Stimulated activated naive CD8-positive, alpha-beta T cell treated with anti-CD3 and anti-CD28 coated beads, Interleukin-15, Interleukin-2, amounts not matched to agents 100 ng/mL and 50 ng/mL, for 24 hours (primary cell): ENCODE results near the gene ATF6.

Source experiments
- H3K27ac Mint-ChIP-seq: one replicate; pipeline ENCODE4 v1.8.0; 2021; ENCODE audit warnings: mild to moderate bottlenecking, mixed read lengths
- H3K27me3 Mint-ChIP-seq: one replicate; pipeline ENCODE4 v1.8.0; 2021; ENCODE audit warnings: mixed read lengths
- H3K36me3 Mint-ChIP-seq: one replicate; pipeline ENCODE4 v1.8.0; 2021; ENCODE audit warnings: low read depth, mixed read lengths
- H3K4me1 Mint-ChIP-seq: one replicate; pipeline ENCODE4 v1.8.0; 2021; ENCODE audit warnings: low read depth, mixed read lengths
- H3K4me3 Mint-ChIP-seq: one replicate; pipeline ENCODE4 v1.8.0; 2021; ENCODE audit warnings: mild to moderate bottlenecking, mixed read lengths
- H3K9me3 Mint-ChIP-seq: one replicate; pipeline ENCODE4 v1.8.0; 2021; ENCODE audit warnings: mixed read lengths

The ATF6 gene

GRCh38 chr1:161858271-161858670 is 92.2 kb downstream of the ATF6 start:
- no peaks in the 10 kb centered on the region for H3K9me3 Mint-ChIP-seq
- H3K27ac Mint-ChIP-seq = no peak overlapping the region
- H3K36me3 Mint-ChIP-seq = peaks cover 80% of the 10 kb centered on the region
- H3K27me3 Mint-ChIP-seq = no peaks in the 10 kb centered on the region
- no peak overlapping the region for H3K4me3 Mint-ChIP-seq
- no peaks in the 10 kb centered on the region for H3K4me1 Mint-ChIP-seq

DNA sequence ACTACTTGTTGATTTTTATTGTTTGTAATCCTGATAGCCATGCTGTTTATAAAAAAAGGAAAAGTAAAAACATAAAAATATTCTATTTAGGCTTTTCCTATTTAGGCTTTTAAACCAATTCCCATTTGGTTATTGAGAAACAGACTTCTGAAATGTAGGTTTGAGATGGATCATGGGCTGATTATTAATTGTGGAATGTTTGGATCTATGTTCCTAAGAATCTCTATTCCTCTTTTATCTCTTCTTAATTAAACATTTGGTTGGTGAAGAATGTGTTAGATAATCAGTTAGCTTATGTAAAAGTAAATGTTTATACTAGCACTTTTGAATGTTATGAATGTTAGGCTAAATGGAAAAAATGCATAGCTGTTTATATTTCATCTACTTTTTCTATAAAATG is 97.4 kb downstream of the ATF6 start:
- Mint-ChIP-seq H3K9me3 (no peaks in the 10 kb centered on the region), H3K27me3 (no peaks in the 10 kb centered on the region), H3K36me3 (peaks cover 64% of the 10 kb centered on the region), H3K27ac (no peak overlapping the region), H3K4me1 (no peaks in the 10 kb centered on the region), H3K4me3 (no peak overlapping the region)

DNA sequence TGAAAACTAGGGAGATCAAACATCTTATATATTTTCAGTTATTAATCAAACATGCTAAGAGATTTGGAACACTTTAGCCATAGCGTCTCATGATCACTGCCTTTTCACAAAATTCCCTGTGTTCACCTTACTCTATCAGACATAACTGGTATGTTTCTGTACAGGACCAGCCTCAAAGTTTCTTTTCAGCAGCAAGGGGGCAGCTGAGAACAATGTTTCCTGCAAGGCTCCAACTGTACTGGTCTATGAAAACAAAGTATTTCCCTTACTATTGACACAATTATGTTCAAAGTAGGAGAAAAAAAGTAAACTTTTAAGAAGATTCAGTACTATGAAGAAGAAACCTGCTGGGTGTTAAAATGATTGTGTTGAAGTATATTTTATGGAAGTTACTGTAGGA is 98.5 kb downstream of the ATF6 start:
- Mint-ChIP-seq H3K4me3 (no peak overlapping the region), H3K9me3 (no peaks in the 10 kb centered on the region), H3K27ac (no peak overlapping the region), H3K36me3 (peaks cover 57% of the 10 kb centered on the region), H3K4me1 (no peaks in the 10 kb centered on the region), H3K27me3 (no peaks in the 10 kb centered on the region)

- Mint-ChIP-seq H3K27me3 (no peaks in the 10 kb centered on the region), H3K4me3 (no peak overlapping the region), H3K27ac (no peak overlapping the region), H3K36me3 (peaks cover 56% of the 10 kb centered on the region), H3K9me3 (no peaks in the 10 kb centered on the region), H3K4me1 (no peaks in the 10 kb centered on the region)
Measured at GRCh38 chr1:161866241-161866640, 100.1 kb downstream of the ATF6 start.

- Mint-ChIP-seq H3K9me3 (no peaks in the 10 kb centered on the region), H3K27me3 (no peaks in the 10 kb centered on the region), H3K4me3 (no peak overlapping the region), H3K4me1 (no peaks in the 10 kb centered on the region), H3K36me3 (peaks cover 46% of the 10 kb centered on the region), H3K27ac (no peak overlapping the region)
Measured at GRCh38 chr1:161868832-161869231, 102.7 kb downstream of the ATF6 start.

GRCh38 chr1:161869291-161869690 is 103.2 kb downstream of the ATF6 start:
- Mint-ChIP-seq H3K9me3 (no peaks in the 10 kb centered on the region), H3K4me1 (no peaks in the 10 kb centered on the region), H3K27me3 (no peaks in the 10 kb centered on the region), H3K36me3 (peaks cover 42% of the 10 kb centered on the region), H3K4me3 (no peak overlapping the region), H3K27ac (no peak overlapping the region)

GRCh38 chr1:161872506-161872905 is 106.4 kb downstream of the ATF6 start:
- Mint-ChIP-seq H3K36me3 (peaks cover 36% of the 10 kb centered on the region), H3K4me3 (no peak overlapping the region), H3K27ac (peak overlapping the region; percentile 4), H3K4me1 (no peaks in the 10 kb centered on the region), H3K9me3 (no peaks in the 10 kb centered on the region), H3K27me3 (no peaks in the 10 kb centered on the region)

GRCh38 chr1:161879261-161879660 is 113.1 kb downstream of the ATF6 start:
- H3K36me3 Mint-ChIP-seq = peaks cover 19% of the 10 kb centered on the region
- peaks cover 4% of the 10 kb centered on the region for H3K4me1 Mint-ChIP-seq
- H3K27me3 Mint-ChIP-seq = no peaks in the 10 kb centered on the region
- H3K9me3 Mint-ChIP-seq = no peaks in the 10 kb centered on the region
- H3K4me3 Mint-ChIP-seq = no peak overlapping the region
- no peak overlapping the region for H3K27ac Mint-ChIP-seq

DNA sequence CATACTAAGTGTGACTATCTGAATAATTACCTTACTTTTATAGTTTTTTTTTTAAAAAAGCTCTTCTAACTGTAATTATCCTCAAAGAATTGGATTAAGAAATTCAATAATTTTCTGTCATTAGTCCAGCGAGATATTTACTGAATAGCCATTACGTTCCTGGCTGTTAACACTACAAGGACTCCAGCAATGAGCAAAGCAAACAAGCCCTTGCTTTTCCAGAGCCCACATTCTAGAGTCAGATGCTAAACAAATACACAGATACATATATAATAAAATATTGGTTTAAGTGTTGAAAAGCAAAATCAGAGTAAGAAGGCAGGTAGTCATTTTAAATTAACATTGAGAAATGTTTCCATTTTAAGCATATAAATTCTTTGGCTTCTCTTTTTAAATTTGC is 118.4 kb downstream of the ATF6 start:
- Mint-ChIP-seq H3K27ac (no peak overlapping the region), H3K9me3 (no peaks in the 10 kb centered on the region), H3K36me3 (peaks cover 33% of the 10 kb centered on the region), H3K4me3 (no peak overlapping the region), H3K27me3 (no peaks in the 10 kb centered on the region), H3K4me1 (peaks cover 4% of the 10 kb centered on the region)

- Mint-ChIP-seq H3K4me3 (no peak overlapping the region), H3K27me3 (no peaks in the 10 kb centered on the region), H3K36me3 (peaks cover 38% of the 10 kb centered on the region), H3K4me1 (peaks cover 4% of the 10 kb centered on the region), H3K9me3 (no peaks in the 10 kb centered on the region), H3K27ac (no peak overlapping the region)
Measured at GRCh38 chr1:161885003-161885402, 118.9 kb downstream of the ATF6 start.

DNA sequence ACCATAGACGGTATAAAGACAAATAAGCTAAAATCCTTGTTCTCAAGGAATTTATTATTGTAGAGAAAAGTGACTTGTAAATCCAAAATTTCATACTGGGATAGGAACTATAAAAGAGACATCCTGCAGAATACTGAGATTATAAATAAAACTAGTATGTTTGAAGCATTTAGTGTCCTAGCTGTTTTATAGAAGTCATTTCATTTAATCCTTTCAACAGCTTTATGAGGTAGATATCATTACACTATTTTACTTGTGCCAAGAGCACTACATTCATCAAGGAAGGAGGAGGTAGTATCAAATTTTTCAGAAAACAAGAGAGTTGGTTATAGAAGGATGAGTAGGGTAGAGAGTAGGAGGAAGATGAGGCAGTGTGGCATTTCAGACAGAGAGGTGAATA is 119.6 kb downstream of the ATF6 start:
- Mint-ChIP-seq H3K27me3 (no peaks in the 10 kb centered on the region), H3K27ac (no peak overlapping the region), H3K4me3 (no peak overlapping the region), H3K4me1 (peaks cover 4% of the 10 kb centered on the region), H3K36me3 (peaks cover 46% of the 10 kb centered on the region), H3K9me3 (no peaks in the 10 kb centered on the region)

GRCh38 chr1:161886589-161886988 is 120.5 kb downstream of the ATF6 start:
- no peak overlapping the region for H3K27ac Mint-ChIP-seq
- H3K4me3 Mint-ChIP-seq = no peak overlapping the region
- no peaks in the 10 kb centered on the region for H3K27me3 Mint-ChIP-seq
- peaks cover 49% of the 10 kb centered on the region for H3K36me3 Mint-ChIP-seq
- H3K4me1 Mint-ChIP-seq = peaks cover 4% of the 10 kb centered on the region
- H3K9me3 Mint-ChIP-seq = no peaks in the 10 kb centered on the region

DNA sequence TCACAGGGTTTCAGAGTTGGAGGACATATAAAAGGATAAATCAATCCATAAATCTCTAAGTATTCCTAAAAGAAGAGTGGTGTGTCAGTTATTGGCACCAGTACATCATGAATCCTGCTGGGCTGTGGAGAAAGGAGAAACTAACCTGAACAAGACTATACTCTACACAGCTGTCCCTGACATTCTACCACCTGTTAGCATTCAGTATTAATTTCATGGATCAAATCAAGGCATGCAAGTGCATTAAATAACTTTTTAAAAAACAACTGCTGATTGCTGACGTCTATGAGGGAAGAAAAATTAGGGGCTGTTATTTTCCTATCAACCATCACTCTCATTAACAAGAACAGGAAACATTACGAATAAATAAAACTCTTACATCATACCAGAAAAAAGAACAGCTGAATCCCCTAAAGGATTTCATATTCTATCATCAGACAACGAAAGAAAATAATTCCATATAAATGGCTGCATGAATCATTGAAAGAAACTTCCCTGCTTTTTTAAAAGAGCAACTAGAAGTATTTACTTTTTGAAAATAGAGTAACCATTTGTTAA is 121.7 kb downstream of the ATF6 start:
- Mint-ChIP-seq H3K27me3 (no peaks in the 10 kb centered on the region), H3K9me3 (no peaks in the 10 kb centered on the region), H3K36me3 (peaks cover 58% of the 10 kb centered on the region), H3K27ac (no peak overlapping the region), H3K4me1 (peaks cover 3% of the 10 kb centered on the region), H3K4me3 (no peak overlapping the region)

DNA sequence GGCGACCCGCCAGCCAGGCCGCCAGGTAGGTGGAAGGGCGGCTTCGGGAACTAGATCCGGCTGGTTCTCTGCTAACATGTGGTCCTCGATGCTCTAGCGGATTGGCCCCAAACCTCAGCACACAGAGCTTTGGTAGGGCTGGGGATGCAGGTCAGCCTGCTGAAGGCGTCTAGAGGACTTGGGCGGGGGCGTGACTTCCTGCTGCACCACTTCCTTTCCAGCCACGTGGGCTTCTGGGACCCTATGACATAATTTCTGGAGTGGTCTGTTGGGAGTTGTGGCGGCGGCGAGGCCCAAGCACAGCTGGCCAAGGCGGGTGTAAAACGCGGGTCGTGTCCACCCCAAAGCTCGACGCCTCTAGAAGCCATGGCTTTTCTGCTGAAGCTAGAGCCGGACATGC is 124.5 kb downstream of the ATF6 start:
- peaks cover 59% of the 10 kb centered on the region for H3K36me3 Mint-ChIP-seq
- H3K4me3 Mint-ChIP-seq = no peak overlapping the region
- no peaks in the 10 kb centered on the region for H3K9me3 Mint-ChIP-seq
- H3K27me3 Mint-ChIP-seq = no peaks in the 10 kb centered on the region
- H3K4me1 Mint-ChIP-seq = no peaks in the 10 kb centered on the region
- H3K27ac Mint-ChIP-seq = no peak overlapping the region

- H3K27me3 Mint-ChIP-seq = no peaks in the 10 kb centered on the region
- peaks cover 4% of the 10 kb centered on the region for H3K36me3 Mint-ChIP-seq
- H3K27ac Mint-ChIP-seq = no peak overlapping the region
- no peaks in the 10 kb centered on the region for H3K4me1 Mint-ChIP-seq
- no peak overlapping the region for H3K4me3 Mint-ChIP-seq
- no peaks in the 10 kb centered on the region for H3K9me3 Mint-ChIP-seq
Measured at GRCh38 chr1:161899091-161899490, 133.0 kb downstream of the ATF6 start.

GRCh38 chr1:161900160-161900559 is 134.0 kb downstream of the ATF6 start:
- Mint-ChIP-seq H3K9me3 (no peaks in the 10 kb centered on the region), H3K4me1 (peaks cover 6% of the 10 kb centered on the region), H3K27ac (no peak overlapping the region), H3K36me3 (peaks cover 4% of the 10 kb centered on the region), H3K4me3 (no peak overlapping the region), H3K27me3 (no peaks in the 10 kb centered on the region)
